Keratinocyte (primary cell): ENCODE data around the gene FAM78B. TPM values are rescaled to one million over a fixed set of nuclear protein-coding genes. Genes with fewer than 3 reads are reported as not detected.

Experiments used
- DNase-seq: peaks from one replicate; pipeline ENCODE4 v3.0.0-alpha.2; 2011; ENCODE audit warnings: low read depth, missing footprints, low spot score
- FAIRE-seq: peaks from 2 replicates; lab custom pipeline; 2011; peaks lifted over from hg19 to GRCh38; lab: Jason Lieb, UNC
- H2AFZ ChIP-seq: 2 replicates; pipeline ENCODE4 v1.6.0; 2012; ENCODE audit warnings: low read length, control low read depth, inconsistent platforms; ENCODE audit not compliant: control insufficient read depth
- H3K27ac ChIP-seq: 2 replicates; pipeline ENCODE4 v1.5.1; 2011; ENCODE audit warnings: low read length; ENCODE audit not compliant: control insufficient read depth, insufficient read depth
- H3K27me3 ChIP-seq: 3 replicates; pipeline ENCODE4 v1.6.0; 2011; ENCODE audit warnings: low read length; ENCODE audit not compliant: control insufficient read depth, insufficient read depth; ENCODE audit errors: extremely low read depth
- H3K36me3 ChIP-seq, 2 experiments: 2 replicates in 1 of 2; 3 replicates in 1 of 2; pipeline ENCODE4 v1.5.1; 2011; ENCODE audit warnings: low read length in 2 of 2, mild to moderate bottlenecking in 1 of 2; ENCODE audit not compliant: control insufficient read depth in 2 of 2, insufficient read depth in 2 of 2; ENCODE audit errors: extremely low read depth in 1 of 2
- H3K4me1 ChIP-seq: 3 replicates; pipeline ENCODE4 v1.5.1; 2011; ENCODE audit warnings: low read length; ENCODE audit not compliant: control insufficient read depth, insufficient read depth; ENCODE audit errors: extremely low read depth
- H3K4me2 ChIP-seq: 3 replicates; pipeline ENCODE4 v1.6.0; 2011; ENCODE audit warnings: low read depth, low read length; ENCODE audit not compliant: control insufficient read depth, insufficient read depth; ENCODE audit errors: extremely low read depth
- H3K4me3 ChIP-seq, 3 experiments: fragments of 200-600 bp in 1 of 3; sonication (generic) in 1 of 3; 2 replicates in 2 of 3; 3 replicates in 1 of 3; pipeline ENCODE4 v1.5.1; 2011 to 2016; ENCODE audit warnings: low read length in 3 of 3, mild to moderate bottlenecking in 3 of 3, control low read depth in 2 of 3, inconsistent platforms in 1 of 3, low read depth in 1 of 3, mixed read lengths in 1 of 3, mixed run types in 1 of 3, moderate library complexity in 1 of 3; ENCODE audit not compliant: control insufficient read depth in 2 of 3, insufficient read depth in 2 of 3; ENCODE audit errors: extremely low read depth in 1 of 3
- H3K79me2 ChIP-seq: 2 replicates; pipeline ENCODE4 v1.6.0; 2012; ENCODE audit warnings: low read length; ENCODE audit not compliant: control insufficient read depth, insufficient read depth
- H3K9ac ChIP-seq: 3 replicates; pipeline ENCODE4 v1.6.0; 2011; ENCODE audit warnings: low read length; ENCODE audit not compliant: control insufficient read depth, insufficient read depth; ENCODE audit errors: extremely low read depth
- H3K9me1 ChIP-seq: 3 replicates; pipeline ENCODE4 v1.6.0; 2011; ENCODE audit warnings: low read length; ENCODE audit not compliant: control insufficient read depth, insufficient read depth; ENCODE audit errors: extremely low read depth
- H3K9me3 ChIP-seq: 2 replicates; pipeline ENCODE4 v1.5.1; 2012; ENCODE audit warnings: low read depth, low read length; ENCODE audit not compliant: control insufficient read depth
- H4K20me1 ChIP-seq: 3 replicates; pipeline ENCODE4 v1.6.0; 2011; ENCODE audit warnings: low read length; ENCODE audit not compliant: control insufficient read depth, insufficient read depth; ENCODE audit errors: extremely low read depth
- CTCF ChIP-seq, 3 experiments: IDR thresholded peaks in 1 of 3; conservative IDR thresholded peaks in 1 of 3; optimal IDR thresholded peaks in 1 of 3; 2 replicates in 2 of 3; 3 replicates in 1 of 3; pipeline versions ENCODE3 to v1.5.1; 2011; ENCODE audit warnings: low read length in 3 of 3, mild to moderate bottlenecking in 3 of 3, moderate library complexity in 2 of 3, control low read depth in 1 of 3, inconsistent platforms in 1 of 3; ENCODE audit not compliant: insufficient read depth in 2 of 3; ENCODE audit errors: extremely low read depth in 1 of 3
- EZH2 ChIP-seq: IDR thresholded peaks from one replicate; pipeline ENCODE4 v1.6.1; 2012; ENCODE audit warnings: inconsistent platforms, mild to moderate bottlenecking, low read length, moderate library complexity
- dilution Hi-C: fragments of 300-500 bp; cut with MboI; formaldehyde crosslinking; loops from one replicate; pipeline ENCODE4 v1.7.0; 2020; ENCODE audit warnings: low sequenced_read_pairs; ENCODE audit not compliant: extremely low pct_ligation_motif_present
- polyA plus RNA-seq, 5 experiments: library from polyadenylated mRNA; depleted of rRNA in 3 of 5; stranded (reverse) in 3 of 5; stranded (forward) in 1 of 5; unstranded in 1 of 5; fragments of >200 nt; gene quantifications; 1 replicate in 1 of 5; 2 replicates in 3 of 5; 3 replicates in 1 of 5; pipeline versions ENCODE4 v1.2.1 to v1.2.3, GENCODE V29; 2011 to 2012; ENCODE audit warnings: missing spikeins in 2 of 5, low read depth in 1 of 5, low replicate concordance in 1 of 5

FAM78B gene
- polyA plus RNA-seq, 1 donor (not counting 4 experiments of a cell fraction or from before 2014, with no cell fraction given) = 0.07 TPM

GRCh38 chr1:166132496-166132895 is 34.3 kb downstream of the FAM78B start:
- no peak for FAIRE-seq
- Histone ChIP-seq H3K9ac (no peak overlapping the region), H2AFZ (no peak overlapping the region), H3K9me1 (no peaks in the 10 kb centered on the region), H3K4me1 (no peaks in the 10 kb centered on the region), H3K4me3 (no peak overlapping the region), H3K79me2 (no peaks in the 10 kb centered on the region), H3K36me3 (no peaks in the 10 kb centered on the region), H3K4me2 (no peak overlapping the region), H3K27ac (no peak overlapping the region), H3K27me3 (no peaks in the 10 kb centered on the region), H3K9me3 (no peaks in the 10 kb centered on the region), H4K20me1 (no peaks in the 10 kb centered on the region)
- no peak for TF ChIP-seq CTCF (optimal IDR thresholded peaks at IDR 0.05 in 1 of 3, IDR thresholded peaks at IDR 0.05 in 1 of 3, conservative IDR thresholded peaks at IDR 0.05 in 1 of 3; ENCODE audit: extremely low read depth in 1 of 3, insufficient read depth in 2 of 3, low read length in 3 of 3)
- no peak for TF ChIP-seq EZH2
- DNase-seq = no peak
- dilution Hi-C loops = no loop called here

GRCh38 chr1:166129006-166129405 is 37.8 kb downstream of the FAM78B start:
- Histone ChIP-seq H3K9ac (no peak overlapping the region), H4K20me1 (no peaks in the 10 kb centered on the region), H2AFZ (no peak overlapping the region), H3K36me3 (no peaks in the 10 kb centered on the region), H3K9me3 (no peaks in the 10 kb centered on the region), H3K9me1 (no peaks in the 10 kb centered on the region), H3K4me2 (no peak overlapping the region), H3K4me1 (no peaks in the 10 kb centered on the region), H3K27me3 (no peaks in the 10 kb centered on the region), H3K27ac (no peak overlapping the region), H3K79me2 (no peaks in the 10 kb centered on the region), H3K4me3 (no peak overlapping the region)
- dilution Hi-C loops = no loop called here
- no peak for DNase-seq
- FAIRE-seq = no peak
- TF ChIP-seq CTCF (optimal IDR thresholded peaks at IDR 0.05 in 1 of 3, IDR thresholded peaks at IDR 0.05 in 1 of 3, conservative IDR thresholded peaks at IDR 0.05 in 1 of 3; ENCODE audit: extremely low read depth in 1 of 3, insufficient read depth in 2 of 3, low read length in 3 of 3) (no peak), EZH2 (no peak)
